HG03103 (cell line): ENCODE data around the gene SMOC2.

Experiments used
- ATAC-seq: cut with Tn5 transposase; IDR thresholded peaks from one replicate; pipeline ENCODE4 v1.9.1; 2021; ENCODE audit warnings: low read depth; ENCODE audit not compliant: unreplicated experiment

The SMOC2 gene

GRCh38 chr6:168415098-168415992, 25.6 kb upstream of the SMOC2 start:
- no peak for ATAC-seq

DNA sequence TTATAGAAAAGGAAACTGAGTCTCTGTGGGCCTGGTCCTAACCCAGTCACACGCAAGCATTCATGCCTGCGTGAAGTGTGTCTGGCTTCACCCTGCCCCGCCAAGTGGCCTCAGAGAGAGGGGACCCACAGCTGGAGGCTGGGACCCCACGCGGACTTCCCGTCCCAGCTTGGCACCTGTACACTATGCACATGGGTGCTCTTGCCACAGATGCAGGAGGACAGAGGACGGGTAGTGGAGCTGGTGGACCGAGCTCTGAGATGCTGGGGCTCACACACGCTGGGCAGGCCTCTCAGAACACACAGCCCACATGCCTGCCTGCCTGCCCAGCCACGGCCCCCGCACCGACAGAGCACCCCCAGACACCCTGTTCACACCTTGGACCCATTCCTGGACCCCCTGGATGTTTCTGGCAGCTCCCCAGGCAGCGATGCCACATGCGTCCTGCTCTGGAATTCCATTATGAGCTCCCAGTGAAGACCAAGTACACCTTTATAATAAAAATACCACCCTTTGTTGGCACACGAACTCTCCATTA, 24.9 kb upstream of the SMOC2 start:
- ATAC-seq = no peak

GRCh38 chr6:168416531-168416930, 24.5 kb upstream of the SMOC2 start:
- no peak for ATAC-seq

DNA sequence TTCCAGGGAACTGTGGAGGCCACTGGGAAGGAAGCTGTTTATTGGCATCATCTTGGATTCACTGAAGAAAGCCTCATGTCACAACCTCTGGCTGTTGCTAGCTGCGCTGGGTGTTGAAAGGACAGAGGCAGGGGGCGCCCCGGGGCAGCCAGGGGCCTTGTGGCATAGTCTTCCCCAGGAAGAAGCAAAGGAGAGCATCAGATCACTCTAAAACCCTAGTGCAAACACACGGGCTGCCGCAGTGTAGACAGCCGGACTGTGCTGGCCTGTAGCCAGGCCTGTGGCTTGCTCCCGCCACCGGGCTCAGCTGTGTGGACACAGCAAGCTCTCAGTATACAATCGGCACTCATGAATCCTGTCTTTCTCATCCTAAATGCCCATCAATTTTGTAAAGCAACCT, 23.8 kb upstream of the SMOC2 start:
- no peak for ATAC-seq

- ATAC-seq = no peak
These were observed 23.1 kb upstream of the SMOC2 start for GRCh38 chr6:168417679-168418557.

DNA sequence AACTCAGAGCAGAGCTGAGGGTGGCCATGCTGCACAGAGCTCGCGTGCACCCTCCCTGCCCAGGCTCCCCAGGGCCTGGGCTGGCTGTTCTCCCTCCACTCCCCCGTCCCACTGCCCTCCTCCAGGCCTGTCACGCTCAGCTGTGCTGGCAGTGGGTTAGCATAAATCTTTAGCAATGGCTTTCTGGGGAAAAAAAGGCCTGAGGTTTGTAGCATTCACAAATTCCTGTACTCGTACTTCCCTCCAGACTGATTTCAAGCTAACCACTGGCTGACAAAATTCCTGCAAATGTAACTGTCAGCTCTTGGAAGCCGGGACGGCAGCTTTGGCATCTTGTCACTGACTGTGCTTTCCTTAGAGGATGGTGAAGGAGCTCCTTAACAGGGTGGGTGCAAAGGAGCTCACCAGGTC, 22.3 kb upstream of the SMOC2 start:
- no peak for ATAC-seq

DNA sequence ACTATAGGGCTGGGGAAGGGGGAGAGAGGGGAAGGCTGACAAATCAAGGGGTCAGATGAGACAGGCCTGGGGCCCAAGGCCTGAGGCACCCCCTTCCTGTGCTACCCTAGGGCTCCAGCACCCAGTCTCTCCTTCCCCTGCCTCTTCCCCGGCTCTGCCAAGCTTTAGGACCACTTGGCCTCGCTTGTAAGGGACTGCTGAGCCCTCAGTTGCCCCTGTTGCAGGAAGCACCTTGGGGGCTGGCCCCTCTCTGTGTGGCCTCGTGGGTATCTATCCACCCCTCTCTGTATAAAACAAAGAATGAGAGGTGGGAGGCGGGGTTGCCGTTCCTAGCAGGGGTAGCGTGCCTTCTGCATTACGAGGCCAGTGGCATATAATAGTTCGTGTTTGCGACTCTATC, 21.4 kb upstream of the SMOC2 start:
- no peak for ATAC-seq

DNA sequence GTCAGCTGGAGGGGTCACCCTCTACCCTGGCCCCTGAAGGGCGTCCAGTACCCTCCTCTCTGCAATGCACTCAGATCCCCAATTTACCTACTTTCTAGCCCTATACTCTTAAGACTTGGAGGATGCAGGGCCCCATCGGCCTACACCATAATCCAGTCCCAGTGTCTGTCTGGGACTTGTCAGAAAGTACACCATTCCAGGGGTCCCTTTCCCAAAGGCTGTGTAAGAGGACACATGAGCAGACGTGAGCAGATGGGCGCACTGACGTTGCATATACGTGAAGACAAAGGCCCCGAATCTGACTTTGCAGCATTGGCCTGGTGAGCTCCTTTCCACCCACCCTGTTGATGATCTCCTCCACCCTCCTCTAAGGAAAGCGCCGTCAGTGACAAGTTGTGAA, 20.9 kb upstream of the SMOC2 start:
- no peak for ATAC-seq

DNA sequence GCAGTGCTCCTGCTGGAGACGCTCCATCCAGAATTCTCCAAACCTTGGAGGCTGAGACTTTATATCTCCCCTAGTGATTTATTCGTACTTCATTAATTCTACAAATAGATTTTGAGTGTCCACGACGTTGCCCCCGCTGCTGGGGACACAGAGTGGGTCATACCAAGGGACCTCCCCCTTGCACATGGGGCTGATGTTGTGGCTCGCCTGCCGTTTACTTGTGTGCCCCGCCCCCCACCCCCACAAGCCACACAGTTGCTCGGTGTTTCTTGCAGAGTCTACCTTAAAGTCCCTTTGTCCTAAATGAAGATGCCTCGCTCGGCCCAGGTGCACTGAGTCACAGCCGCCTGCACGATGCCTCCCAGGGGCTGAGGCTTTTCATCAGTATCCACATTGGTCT, 20.3 kb upstream of the SMOC2 start:
- ATAC-seq = no peak

- ATAC-seq = no peak
These were observed 13.8 kb upstream of the SMOC2 start for GRCh38 chr6:168427184-168427583.

- ATAC-seq = no peak
These were observed 12.7 kb upstream of the SMOC2 start for GRCh38 chr6:168428052-168428826.

GRCh38 chr6:168428863-168429262, 12.1 kb upstream of the SMOC2 start:
- ATAC-seq = no peak

GRCh38 chr6:168432196-168432595, 8.8 kb upstream of the SMOC2 start:
- no peak for ATAC-seq

GRCh38 chr6:168433898-168434297, 7.1 kb upstream of the SMOC2 start:
- ATAC-seq = no peak

GRCh38 chr6:168434505-168434904, 6.5 kb upstream of the SMOC2 start:
- ATAC-seq = no peak

GRCh38 chr6:168437751-168438150, 3.2 kb upstream of the SMOC2 start:
- no peak for ATAC-seq

- no peak for ATAC-seq
These were observed 2.0 kb upstream of the SMOC2 start for GRCh38 chr6:168438783-168439520.

DNA sequence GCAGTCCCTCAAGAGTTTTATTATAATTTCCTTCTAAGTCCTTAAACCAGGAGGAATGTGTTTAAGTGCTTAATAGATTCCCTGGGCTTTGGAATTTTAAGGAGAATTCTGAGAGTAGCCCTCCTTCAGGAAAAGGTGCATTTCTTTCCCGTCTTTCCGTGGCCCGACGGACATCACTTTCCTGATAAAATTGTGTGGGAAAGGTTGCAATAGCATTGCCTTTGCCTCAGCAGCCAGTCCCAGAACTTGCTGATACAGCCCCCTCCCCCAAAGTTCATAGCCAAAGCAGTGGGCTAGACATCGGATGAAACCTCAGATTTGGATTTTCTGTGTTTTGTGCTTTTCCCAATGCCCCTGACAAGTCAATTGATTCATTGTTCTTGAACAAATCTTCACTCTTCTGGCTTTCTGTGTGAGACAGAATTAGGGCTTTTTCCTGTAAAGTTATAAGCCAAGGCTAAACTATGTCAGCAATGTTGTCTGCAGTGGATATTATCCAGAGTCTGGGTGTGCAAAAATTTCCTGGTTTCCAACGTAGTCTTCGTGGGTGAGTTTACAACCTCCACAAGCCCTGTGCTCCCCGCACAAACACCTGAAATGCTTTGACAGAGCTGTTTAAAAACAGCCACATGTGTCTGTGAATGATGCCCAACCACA, 1.1 kb upstream of the SMOC2 start:
- ATAC-seq = no peak
